ENCODE results near the gene PAX7.

Gene PAX7

DNA sequence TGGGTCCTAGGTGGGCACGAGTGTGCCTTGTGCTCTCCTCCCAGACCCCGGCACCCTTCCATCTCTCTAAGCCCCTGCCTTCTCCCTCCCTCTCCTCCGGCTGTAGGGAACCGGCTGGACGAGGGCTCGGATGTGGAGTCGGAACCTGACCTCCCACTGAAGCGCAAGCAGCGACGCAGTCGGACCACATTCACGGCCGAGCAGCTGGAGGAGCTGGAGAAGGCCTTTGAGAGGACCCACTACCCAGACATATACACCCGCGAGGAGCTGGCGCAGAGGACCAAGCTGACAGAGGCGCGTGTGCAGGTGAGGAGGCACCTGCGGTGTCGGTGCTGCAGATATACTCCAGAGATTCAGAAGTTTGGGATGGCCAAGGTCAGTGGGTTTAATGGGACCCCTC is 61.0 kb downstream of the PAX7 start:
- TF ChIP-seq EGR1 (IDR thresholded peaks at IDR 0.05) = no peak
- TF ChIP-seq FOXM1 (IDR thresholded peaks at IDR 0.05; ENCODE audit: borderline replicate concordance, low read depth) = no peak
- TF ChIP-seq CREB1 (IDR thresholded peaks at IDR 0.05; ENCODE audit: low read depth) = no peak
- TF ChIP-seq YY1 (IDR thresholded peaks at IDR 0.05; ENCODE audit: low read depth) = no peak
- TF ChIP-seq, protein P1, sequence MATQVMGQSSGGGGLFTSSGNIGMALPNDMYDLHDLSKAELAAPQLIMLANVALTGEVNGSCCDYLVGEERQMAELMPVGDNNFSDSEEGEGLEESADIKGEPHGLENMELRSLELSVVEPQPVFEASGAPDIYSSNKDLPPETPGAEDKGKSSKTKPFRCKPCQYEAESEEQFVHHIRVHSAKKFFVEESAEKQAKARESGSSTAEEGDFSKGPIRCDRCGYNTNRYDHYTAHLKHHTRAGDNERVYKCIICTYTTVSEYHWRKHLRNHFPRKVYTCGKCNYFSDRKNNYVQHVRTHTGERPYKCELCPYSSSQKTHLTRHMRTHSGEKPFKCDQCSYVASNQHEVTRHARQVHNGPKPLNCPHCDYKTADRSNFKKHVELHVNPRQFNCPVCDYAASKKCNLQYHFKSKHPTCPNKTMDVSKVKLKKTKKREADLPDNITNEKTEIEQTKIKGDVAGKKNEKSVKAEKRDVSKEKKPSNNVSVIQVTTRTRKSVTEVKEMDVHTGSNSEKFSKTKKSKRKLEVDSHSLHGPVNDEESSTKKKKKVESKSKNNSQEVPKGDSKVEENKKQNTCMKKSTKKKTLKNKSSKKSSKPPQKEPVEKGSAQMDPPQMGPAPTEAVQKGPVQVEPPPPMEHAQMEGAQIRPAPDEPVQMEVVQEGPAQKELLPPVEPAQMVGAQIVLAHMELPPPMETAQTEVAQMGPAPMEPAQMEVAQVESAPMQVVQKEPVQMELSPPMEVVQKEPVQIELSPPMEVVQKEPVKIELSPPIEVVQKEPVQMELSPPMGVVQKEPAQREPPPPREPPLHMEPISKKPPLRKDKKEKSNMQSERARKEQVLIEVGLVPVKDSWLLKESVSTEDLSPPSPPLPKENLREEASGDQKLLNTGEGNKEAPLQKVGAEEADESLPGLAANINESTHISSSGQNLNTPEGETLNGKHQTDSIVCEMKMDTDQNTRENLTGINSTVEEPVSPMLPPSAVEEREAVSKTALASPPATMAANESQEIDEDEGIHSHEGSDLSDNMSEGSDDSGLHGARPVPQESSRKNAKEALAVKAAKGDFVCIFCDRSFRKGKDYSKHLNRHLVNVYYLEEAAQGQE (IDR thresholded peaks at IDR 0.05; ENCODE audit: low read depth) = no peak
- TF ChIP-seq TEAD4 (IDR thresholded peaks at IDR 0.05) = no peak
- TF ChIP-seq NFIC (IDR thresholded peaks at IDR 0.05) = no peak
- no peak for TF ChIP-seq EP300 (IDR thresholded peaks at IDR 0.05; ENCODE audit: borderline replicate concordance)
- no peak for TF ChIP-seq RAD21 (IDR thresholded peaks at IDR 0.05; ENCODE audit: low read depth)
- TF ChIP-seq, protein P2, sequence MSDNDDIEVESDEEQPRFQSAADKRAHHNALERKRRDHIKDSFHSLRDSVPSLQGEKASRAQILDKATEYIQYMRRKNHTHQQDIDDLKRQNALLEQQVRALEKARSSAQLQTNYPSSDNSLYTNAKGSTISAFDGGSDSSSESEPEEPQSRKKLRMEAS (IDR thresholded peaks at IDR 0.05) = no peak
- no peak for TF ChIP-seq TCF12 (IDR thresholded peaks at IDR 0.05; ENCODE audit: low read depth)

DNA sequence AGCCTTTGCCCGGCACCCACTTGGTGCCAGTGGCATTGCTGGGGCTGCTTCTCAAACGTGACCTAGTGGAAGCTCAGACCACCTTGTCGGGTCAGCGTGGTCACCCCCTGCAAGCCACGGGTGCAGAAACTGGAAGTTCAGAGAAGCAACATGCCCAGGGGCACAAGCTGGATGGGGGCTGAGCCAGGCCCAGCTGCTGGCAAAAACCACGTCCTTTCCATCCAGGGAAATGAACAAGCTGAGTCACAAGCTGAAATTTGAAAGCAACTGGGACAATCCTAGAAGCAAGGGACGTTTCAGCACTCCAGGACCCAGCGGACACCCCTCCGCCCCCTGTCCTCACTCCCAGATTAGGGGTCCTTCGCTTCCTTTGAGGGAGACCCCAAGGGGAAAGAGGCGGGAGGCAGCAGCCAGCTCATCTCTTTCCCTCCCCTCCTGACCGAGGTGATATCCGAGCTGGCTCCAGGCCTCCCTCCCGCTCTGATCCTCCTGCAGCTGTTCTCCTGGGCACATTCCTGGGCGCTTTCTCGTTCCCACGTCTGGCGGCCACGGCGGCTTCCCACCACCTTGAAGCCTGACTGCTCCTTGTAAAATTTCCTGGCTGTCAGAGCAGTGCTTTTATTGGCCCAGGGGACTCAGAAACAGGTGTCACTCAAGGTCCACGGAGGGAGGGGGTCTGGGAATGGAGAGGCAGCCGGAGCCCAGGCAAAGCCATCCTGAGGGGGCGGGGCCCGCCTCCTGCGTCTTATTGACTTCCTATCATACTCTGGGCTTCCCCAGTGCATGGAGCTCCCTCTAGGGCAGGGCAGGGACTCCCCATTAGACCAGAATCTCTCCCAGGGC is 62.8 kb downstream of the PAX7 start:
- TF ChIP-seq CREB1 (IDR thresholded peaks at IDR 0.05; ENCODE audit: low read depth) (no peak), ZBTB7A (IDR thresholded peaks at IDR 0.05; ENCODE audit: low read depth) (no peak), EGR1 (IDR thresholded peaks at IDR 0.05) (no peak), YY1 (IDR thresholded peaks at IDR 0.05; ENCODE audit: low read depth) (no peak), EP300 (IDR thresholded peaks at IDR 0.05; ENCODE audit: borderline replicate concordance) (no peak), RAD21 (IDR thresholded peaks at IDR 0.05; ENCODE audit: low read depth) (no peak), TCF12 (IDR thresholded peaks at IDR 0.05; ENCODE audit: low read depth) (no peak), CEBPB (IDR thresholded peaks at IDR 0.05) (no peak), FOXM1 (IDR thresholded peaks at IDR 0.05; ENCODE audit: borderline replicate concordance, low read depth) (no peak)
- TF ChIP-seq, protein P1 (IDR thresholded peaks at IDR 0.05; ENCODE audit: low read depth) = no peak
- TF ChIP-seq, protein P3, sequence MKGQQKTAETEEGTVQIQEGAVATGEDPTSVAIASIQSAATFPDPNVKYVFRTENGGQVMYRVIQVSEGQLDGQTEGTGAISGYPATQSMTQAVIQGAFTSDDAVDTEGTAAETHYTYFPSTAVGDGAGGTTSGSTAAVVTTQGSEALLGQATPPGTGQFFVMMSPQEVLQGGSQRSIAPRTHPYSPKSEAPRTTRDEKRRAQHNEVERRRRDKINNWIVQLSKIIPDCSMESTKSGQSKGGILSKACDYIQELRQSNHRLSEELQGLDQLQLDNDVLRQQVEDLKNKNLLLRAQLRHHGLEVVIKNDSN (IDR thresholded peaks at IDR 0.05) = no peak

DNA sequence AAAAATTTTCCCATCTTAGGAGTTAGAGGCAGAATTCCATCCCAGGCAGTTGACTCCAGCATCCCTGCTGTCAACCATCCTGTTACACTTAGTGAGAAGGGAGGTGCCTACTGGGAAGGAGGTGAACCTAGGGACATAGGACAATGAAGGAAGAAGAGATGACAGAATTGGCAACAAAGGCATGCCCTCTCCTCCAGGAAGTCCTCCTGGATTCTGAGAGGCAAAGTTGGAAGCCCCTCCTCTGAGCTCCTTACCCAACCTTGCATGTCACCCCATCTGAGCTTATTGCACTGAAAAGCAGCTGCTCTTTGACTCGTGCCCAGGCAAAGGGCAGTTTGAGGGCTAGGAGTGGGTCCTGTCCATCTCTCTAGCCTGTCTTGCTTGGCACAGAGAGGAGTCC is 66.9 kb downstream of the PAX7 start:
- TF ChIP-seq TCF12 (IDR thresholded peaks at IDR 0.05; ENCODE audit: low read depth) (no peak), YY1 (IDR thresholded peaks at IDR 0.05; ENCODE audit: low read depth) (no peak), NFIC (IDR thresholded peaks at IDR 0.05) (no peak), TEAD4 (IDR thresholded peaks at IDR 0.05) (no peak), EP300 (IDR thresholded peaks at IDR 0.05; ENCODE audit: borderline replicate concordance) (no peak), RAD21 (IDR thresholded peaks at IDR 0.05; ENCODE audit: low read depth) (no peak), CREB1 (IDR thresholded peaks at IDR 0.05; ENCODE audit: low read depth) (no peak), CEBPB (IDR thresholded peaks at IDR 0.05) (no peak), ZBTB7A (IDR thresholded peaks at IDR 0.05; ENCODE audit: low read depth) (no peak), TAF1 (IDR thresholded peaks at IDR 0.05; ENCODE audit: low read depth) (no peak), EGR1 (IDR thresholded peaks at IDR 0.05) (no peak), FOXM1 (IDR thresholded peaks at IDR 0.05; ENCODE audit: borderline replicate concordance, low read depth) (no peak)
- TF ChIP-seq, protein P2 (IDR thresholded peaks at IDR 0.05) = no peak
- TF ChIP-seq, protein P1 (IDR thresholded peaks at IDR 0.05; ENCODE audit: low read depth) = no peak
- TF ChIP-seq, protein P3 (IDR thresholded peaks at IDR 0.05) = no peak

DNA sequence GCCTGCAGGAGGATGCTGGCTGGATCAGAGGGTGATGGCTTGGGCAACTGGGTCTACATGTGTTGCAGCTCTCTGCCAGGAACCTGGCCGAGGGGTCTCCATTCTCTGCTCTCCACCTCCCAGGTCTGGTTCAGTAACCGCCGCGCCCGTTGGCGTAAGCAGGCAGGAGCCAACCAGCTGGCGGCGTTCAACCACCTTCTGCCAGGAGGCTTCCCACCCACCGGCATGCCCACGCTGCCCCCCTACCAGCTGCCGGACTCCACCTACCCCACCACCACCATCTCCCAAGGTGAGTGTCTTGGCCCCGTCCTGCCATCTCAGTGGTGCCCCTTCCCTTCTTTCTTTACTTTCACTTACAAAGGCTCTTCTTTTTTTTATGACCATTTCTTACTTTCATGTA is 69.9 kb downstream of the PAX7 start:
- TF ChIP-seq YY1 (IDR thresholded peaks at IDR 0.05; ENCODE audit: low read depth) = no peak
- TF ChIP-seq, protein P3 (IDR thresholded peaks at IDR 0.05) = no peak
- TF ChIP-seq CREB1 (IDR thresholded peaks at IDR 0.05; ENCODE audit: low read depth) = no peak
- TF ChIP-seq ZBTB7A (IDR thresholded peaks at IDR 0.05; ENCODE audit: low read depth) = no peak
- no peak for TF ChIP-seq CEBPB (IDR thresholded peaks at IDR 0.05)
- TF ChIP-seq RAD21 (IDR thresholded peaks at IDR 0.05; ENCODE audit: low read depth) = no peak
- TF ChIP-seq TEAD4 (IDR thresholded peaks at IDR 0.05) = no peak
- no peak for TF ChIP-seq NFIC (IDR thresholded peaks at IDR 0.05)
- TF ChIP-seq EGR1 (IDR thresholded peaks at IDR 0.05) = no peak
- TF ChIP-seq TAF1 (IDR thresholded peaks at IDR 0.05; ENCODE audit: low read depth) = no peak
- TF ChIP-seq, protein P2 (IDR thresholded peaks at IDR 0.05) = no peak
